Esophagus squamous epithelium (tissue), 4 donors: ENCODE results near the gene EHMT1.

Source experiments
- CTCF ChIP-seq, 6 experiments: fragments of 450-650 bp in 4 of 6; fragments of 200-600 bp in 2 of 6; sonication (generic) in 2 of 6; IDR thresholded peaks; one replicate each; pipeline ENCODE4 v1.5.1; 2016 to 2019; ENCODE audit warnings: antibody characterized with exemption in 6 of 6, mild to moderate bottlenecking in 4 of 6, moderate library complexity in 4 of 6
- POLR2A ChIP-seq, 4 donors: fragments of 450-650 bp; IDR thresholded peaks; one replicate each; pipeline ENCODE4 v1.6.1; 2017; ENCODE audit warnings: antibody characterized with exemption in 4 of 4, mild to moderate bottlenecking in 4 of 4, moderate library complexity in 3 of 4

- TF ChIP-seq CTCF (IDR thresholded peaks at IDR 0.05): no peak
- no peak for TF ChIP-seq POLR2A (IDR thresholded peaks at IDR 0.05)
Observed at GRCh38 chr9:137816531-137817235, 197.9 kb downstream of the EHMT1 start.
